Right cardiac atrium (tissue), 5 donors: Measurements from ENCODE around the gene BICD1. TPM values are rescaled to one million over a fixed set of nuclear protein-coding genes. Genes with fewer than 3 reads are reported as not detected.

Experiments used
- ATAC-seq, 2 donors: fragments of 200-7000 bp; cut with Tn5 transposase; one replicate each; pipeline versions ENCODE4 v1.8.0 to v1.9.1; 2020; ENCODE audit warnings: moderate library complexity in 2 of 2, mild to moderate bottlenecking in 1 of 2
- DNase-seq, 3 donors: peaks; one replicate each; pipeline ENCODE4 v3.0.0-alpha.2; 2020
- H3K27ac ChIP-seq: one replicate; pipeline ENCODE4 v1.5.1; 2013; ENCODE audit warnings: mild to moderate bottlenecking, low read length, control low read depth, moderate library complexity
- H3K27me3 ChIP-seq: one replicate; pipeline ENCODE4 v1.6.1; 2013; ENCODE audit not compliant: control insufficient read depth, insufficient read depth
- H3K4me1 ChIP-seq: one replicate; pipeline ENCODE4 v1.6.1; 2013; ENCODE audit warnings: low read length; ENCODE audit not compliant: control insufficient read depth, insufficient read depth
- H3K4me3 ChIP-seq: one replicate; pipeline ENCODE4 v1.5.1; 2013; ENCODE audit warnings: low read length, control low read depth
- H3K9me3 ChIP-seq: one replicate; pipeline ENCODE4 v1.6.1; 2013; ENCODE audit warnings: low read length; ENCODE audit not compliant: control insufficient read depth
- WGBS: extraction: QIAGEN DNeasy Blood & Tissue Kit; methylation state at CpG from one replicate; pipeline ENCODE4 v1.1.7; 2013; 5-methylcytosine and 5-hydroxymethylcytosine counted together
- intact Hi-C, 4 donors: fragments of 100-400 bp; cut with DNase I; formaldehyde crosslinking; loops; one replicate each; pipeline versions ENCODE4 v1.11.0 to v1.14.0; 2022 to 2023
- polyA plus RNA-seq: library from polyadenylated mRNA; stranded (reverse); fragments of 200-250 nt; gene quantifications from one replicate; pipeline ENCODE4 v1.2.3, GENCODE V29; 2013
- total RNA-seq, 4 donors: library from RNA; stranded (reverse); fragmentation: NEBNext Ultra II Directional; extraction: Animal tissue kit (Norgen Biotek cat#: 25700); gene quantifications; one replicate each; pipeline ENCODE4 v1.2.1, GENCODE V29; 2021
- donor health status: healthy with polysubstance abuse.
- donor health status: DM: no; HTN: yes; CAD: no.
- donor health status: DM: no; HTN: no; CAD: no.
- donor health status: DM: no; HTN: yes; CAD: no; lungs with severe emphysema.
- donor health status: DM: yes; HTN: yes; CAD: no.

BICD1 gene
- total and polyA plus RNA-seq, 5 donors: 3.1 to 12.8 (median 9.0) TPM

- Histone ChIP-seq H3K27me3 (no peaks in the 10 kb centered on the region), H3K4me1 (peaks cover 1% of the 10 kb centered on the region), H3K9me3 (no peaks in the 10 kb centered on the region), H3K27ac (no peak overlapping the region), H3K4me3 (no peak overlapping the region)
- intact Hi-C loops: loop anchor here (5.0 to 10.0 kb wide), 3 partner anchors 240 to 653 kb away; partner anchors contain the start of gene ETFBKMT (in 2 of the 4)
- WGBS: 41% methylated on average over 1 of the region's 1 CpG
- ATAC-seq (no peak), DNase-seq (no peak)
Observed at GRCh38 chr12:32305163-32305562, 198.5 kb downstream of the BICD1 start.

DNA sequence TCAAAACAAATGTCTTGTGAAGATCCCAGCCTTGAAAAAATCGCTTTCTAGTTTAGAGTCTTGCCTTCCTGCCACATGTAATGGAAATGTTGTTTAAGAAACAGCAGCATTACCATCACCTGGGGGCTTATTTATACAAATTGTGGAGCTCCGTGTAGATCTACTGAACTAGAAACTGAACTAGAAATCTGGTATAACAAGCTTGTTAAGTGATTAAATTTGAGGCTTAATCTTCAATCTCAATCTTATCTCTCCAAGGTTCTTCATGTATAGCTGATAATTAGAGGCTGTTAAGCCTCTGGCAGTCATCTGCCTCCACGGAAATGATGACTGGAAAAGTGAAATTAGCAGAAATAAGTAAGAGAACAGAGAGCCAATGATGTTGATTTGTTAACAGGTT lies 200.7 kb downstream of the BICD1 start:
- intact Hi-C loops: loop anchor here (5.0 to 10.0 kb wide), 3 partner anchors 243 to 655 kb away; partner anchors contain the start of gene ETFBKMT (in 2 of the 4)
- Histone ChIP-seq H3K4me1 (peaks cover 3% of the 10 kb centered on the region), H3K9me3 (no peaks in the 10 kb centered on the region), H3K27me3 (no peaks in the 10 kb centered on the region), H3K4me3 (no peak overlapping the region), H3K27ac (no peak overlapping the region)
- WGBS: 86% methylated on average over 3 of the region's 3 CpGs
- DNase-seq (no peak), ATAC-seq (no peak)

DNA sequence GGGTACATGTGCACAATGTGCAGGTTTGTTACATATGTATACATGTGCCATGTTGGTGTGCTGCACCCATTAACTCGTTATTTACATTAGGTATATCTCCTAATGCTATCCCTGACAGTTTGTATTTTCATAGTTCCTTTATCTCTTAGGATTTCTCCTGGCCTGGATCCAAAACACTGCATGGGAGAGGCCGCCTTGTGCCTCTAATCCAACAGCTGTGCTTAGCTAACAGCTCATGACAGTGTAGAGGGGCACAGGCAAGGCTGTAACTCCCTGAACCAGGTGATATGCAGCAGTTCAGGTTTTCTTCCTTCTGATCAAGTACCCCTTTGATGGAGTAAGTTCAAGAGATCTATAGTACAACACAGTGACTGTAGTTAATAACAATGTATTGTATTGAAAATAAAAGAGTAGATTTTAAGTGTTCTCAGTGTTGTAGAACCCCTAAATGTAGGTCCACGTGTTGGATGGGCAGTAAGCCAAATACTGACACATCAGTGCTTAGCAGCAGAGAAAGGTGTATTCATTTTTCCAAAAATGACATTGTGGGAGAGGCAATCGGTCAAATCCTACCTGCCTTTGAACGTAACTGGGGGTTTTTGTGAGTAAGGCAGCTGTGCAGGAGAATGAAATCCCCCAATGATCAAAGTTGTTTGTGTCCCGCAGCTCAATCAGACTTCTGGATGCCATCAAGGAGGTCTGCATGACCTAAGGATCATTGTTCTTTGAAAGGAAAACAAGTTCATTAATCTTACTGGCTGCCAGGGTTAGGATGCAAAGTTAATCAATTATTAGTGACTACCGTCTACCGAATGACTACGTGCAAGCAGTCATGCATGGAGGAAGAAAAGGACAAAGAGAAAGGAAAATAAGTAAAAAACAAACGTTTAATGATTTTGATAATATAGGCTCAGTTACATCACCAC lies 203.4 kb downstream of the BICD1 start:
- intact Hi-C loops: loop anchor here (5.0 to 10.0 kb wide), 5 partner anchors 245 to 658 kb away; partner anchors contain the start of gene ETFBKMT (in 2 of the 4)
- H3K9me3 ChIP-seq: no peaks in the 10 kb centered on the region
- H3K4me3 ChIP-seq: no peak overlapping the region
- DNase-seq: no peak
- H3K27ac ChIP-seq: no peak overlapping the region
- no peaks in the 10 kb centered on the region for H3K27me3 ChIP-seq
- H3K4me1 ChIP-seq: peaks cover 3% of the 10 kb centered on the region
- WGBS: 48% methylated on average over 10 of the region's 10 CpGs
- no peak for ATAC-seq

GRCh38 chr12:32312049-32312670 lies 205.5 kb downstream of the BICD1 start:
- peak in 1 of 2 donors; percentile 44 for ATAC-seq

GRCh38 chr12:32322354-32322753 lies 215.7 kb downstream of the BICD1 start:
- intact Hi-C loops: no loop called here
- Histone ChIP-seq H3K4me3 (no peak overlapping the region), H3K4me1 (no peaks in the 10 kb centered on the region), H3K27ac (no peak overlapping the region), H3K9me3 (no peaks in the 10 kb centered on the region), H3K27me3 (no peaks in the 10 kb centered on the region)
- 94% methylated on average over 7 of the region's 7 CpGs for WGBS
- DNase-seq: no peak
- ATAC-seq: no peak

More at GRCh38 chr12:32312049-32312670, 205.5 kb downstream of the BICD1 start:
- H3K27ac ChIP-seq: no peak overlapping the region
- no peaks in the 10 kb centered on the region for H3K27me3 ChIP-seq
- DNase-seq: no peak
- 85% methylated on average over 2 of the region's 2 CpGs for WGBS
- H3K4me1 ChIP-seq: peaks cover 3% of the 10 kb centered on the region
- no peak overlapping the region for H3K4me3 ChIP-seq
- H3K9me3 ChIP-seq: no peaks in the 10 kb centered on the region
- intact Hi-C loops: loop anchor here in 2 of 4 donors (2.0 to 10.0 kb wide), 3 partner anchors 250 to 627 kb away; no protein-coding TSS in a partner anchor

- Histone ChIP-seq H3K9me3 (no peaks in the 10 kb centered on the region), H3K4me1 (no peaks in the 10 kb centered on the region), H3K27me3 (no peaks in the 10 kb centered on the region), H3K27ac (no peak overlapping the region), H3K4me3 (no peak overlapping the region)
- DNase-seq: no peak
- no peak for ATAC-seq
- intact Hi-C loops: loop anchor here in 1 of 4 donors (10.0 kb wide), 1 partner anchor 926 kb away; no protein-coding TSS in a partner anchor
- WGBS: 75% methylated on average over 2 of the region's 2 CpGs
Observed at GRCh38 chr12:32331133-32331532, 224.5 kb downstream of the BICD1 start.

GRCh38 chr12:32332446-32332845 lies 225.8 kb downstream of the BICD1 start:
- WGBS: 45% methylated on average over 3 of the region's 3 CpGs
- no peak for DNase-seq
- no peak for ATAC-seq
- no peaks in the 10 kb centered on the region for H3K9me3 ChIP-seq
- H3K4me1 ChIP-seq: no peaks in the 10 kb centered on the region
- H3K27me3 ChIP-seq: no peaks in the 10 kb centered on the region
- H3K27ac ChIP-seq: no peak overlapping the region
- intact Hi-C loops: loop anchor here in 1 of 4 donors (10.0 kb wide), 1 partner anchor 928 kb away; no protein-coding TSS in a partner anchor
- no peak overlapping the region for H3K4me3 ChIP-seq

GRCh38 chr12:32334371-32334777 lies 227.7 kb downstream of the BICD1 start:
- no peak overlapping the region for H3K27ac ChIP-seq
- DNase-seq (no peak), ATAC-seq (no peak)
- H3K4me1 ChIP-seq: no peaks in the 10 kb centered on the region
- intact Hi-C loops: loop anchor here in 1 of 4 donors (10.0 kb wide), 1 partner anchor 930 kb away; no protein-coding TSS in a partner anchor
- no peaks in the 10 kb centered on the region for H3K9me3 ChIP-seq
- H3K27me3 ChIP-seq: no peaks in the 10 kb centered on the region
- 95% methylated on average over 4 of the region's 4 CpGs for WGBS
- no peak overlapping the region for H3K4me3 ChIP-seq

DNA sequence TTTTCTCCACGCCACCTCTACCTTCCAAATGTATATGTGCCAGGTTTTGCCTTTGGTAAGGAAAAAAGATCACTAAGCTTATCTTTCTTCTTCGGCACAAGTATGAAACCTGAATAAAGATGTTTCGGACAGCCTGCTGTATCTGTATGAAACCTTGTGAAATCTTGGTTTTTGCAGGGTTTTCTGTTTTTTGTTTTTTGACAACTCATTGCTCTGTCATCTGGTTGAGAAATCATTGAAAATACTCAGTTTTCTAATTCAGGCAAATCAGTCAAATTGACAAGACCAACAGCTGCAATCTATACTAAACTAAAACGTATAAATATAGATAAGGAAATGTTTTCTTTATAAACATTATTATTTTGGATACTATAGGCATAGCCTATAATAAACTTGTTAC lies 229.6 kb downstream of the BICD1 start:
- intact Hi-C loops: loop anchor here in 1 of 4 donors (10.0 kb wide), 1 partner anchor 931 kb away; no protein-coding TSS in a partner anchor
- Histone ChIP-seq H3K4me1 (no peaks in the 10 kb centered on the region), H3K9me3 (no peaks in the 10 kb centered on the region), H3K4me3 (no peak overlapping the region), H3K27ac (no peak overlapping the region), H3K27me3 (no peaks in the 10 kb centered on the region)
- no peak for ATAC-seq
- DNase-seq: no peak
- WGBS: 89% methylated on average over 4 of the region's 4 CpGs

DNA sequence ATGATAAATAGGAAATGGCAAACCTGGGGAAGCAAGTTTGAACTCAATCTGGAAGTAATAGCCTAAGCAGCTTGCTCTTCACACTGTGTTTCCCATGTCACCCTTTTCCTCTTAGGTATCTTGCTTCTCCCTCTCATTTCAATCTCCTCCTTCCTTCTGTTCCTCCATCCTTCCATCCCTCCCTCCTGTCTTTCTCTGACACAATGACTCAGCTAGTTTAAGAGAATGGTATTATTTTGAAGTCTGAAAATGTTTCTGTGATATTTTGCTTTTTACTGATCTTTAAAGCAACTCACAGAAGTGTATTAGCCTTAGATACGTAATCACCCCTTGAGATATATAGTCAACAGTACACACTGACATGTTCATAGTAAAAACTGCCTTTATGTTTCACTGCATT lies 236.8 kb downstream of the BICD1 start:
- no peak overlapping the region for H3K4me3 ChIP-seq
- no peak for ATAC-seq
- WGBS: 94% methylated on average over 1 of the region's 1 CpG
- no peak for DNase-seq
- intact Hi-C loops: no loop called here
- no peak overlapping the region for H3K27ac ChIP-seq
- H3K4me1 ChIP-seq: no peaks in the 10 kb centered on the region
- no peaks in the 10 kb centered on the region for H3K9me3 ChIP-seq
- H3K27me3 ChIP-seq: no peaks in the 10 kb centered on the region

GRCh38 chr12:32344047-32344446 lies 237.4 kb downstream of the BICD1 start:
- no peaks in the 10 kb centered on the region for H3K4me1 ChIP-seq
- H3K27ac ChIP-seq: no peak overlapping the region
- no peak overlapping the region for H3K4me3 ChIP-seq
- no peak for DNase-seq
- H3K9me3 ChIP-seq: no peaks in the 10 kb centered on the region
- H3K27me3 ChIP-seq: no peaks in the 10 kb centered on the region
- intact Hi-C loops: no loop called here
- ATAC-seq: no peak
- 92% methylated on average over 7 of the region's 7 CpGs for WGBS
